ENCODE measurements around the gene HLX. TPM values are rescaled to one million over a fixed set of nuclear protein-coding genes. Genes with fewer than 3 reads are reported as not detected.

The HLX gene
- total RNA-seq, 2 experiments from 2014 or later: 0.27 to 0.39 TPM

DNA sequence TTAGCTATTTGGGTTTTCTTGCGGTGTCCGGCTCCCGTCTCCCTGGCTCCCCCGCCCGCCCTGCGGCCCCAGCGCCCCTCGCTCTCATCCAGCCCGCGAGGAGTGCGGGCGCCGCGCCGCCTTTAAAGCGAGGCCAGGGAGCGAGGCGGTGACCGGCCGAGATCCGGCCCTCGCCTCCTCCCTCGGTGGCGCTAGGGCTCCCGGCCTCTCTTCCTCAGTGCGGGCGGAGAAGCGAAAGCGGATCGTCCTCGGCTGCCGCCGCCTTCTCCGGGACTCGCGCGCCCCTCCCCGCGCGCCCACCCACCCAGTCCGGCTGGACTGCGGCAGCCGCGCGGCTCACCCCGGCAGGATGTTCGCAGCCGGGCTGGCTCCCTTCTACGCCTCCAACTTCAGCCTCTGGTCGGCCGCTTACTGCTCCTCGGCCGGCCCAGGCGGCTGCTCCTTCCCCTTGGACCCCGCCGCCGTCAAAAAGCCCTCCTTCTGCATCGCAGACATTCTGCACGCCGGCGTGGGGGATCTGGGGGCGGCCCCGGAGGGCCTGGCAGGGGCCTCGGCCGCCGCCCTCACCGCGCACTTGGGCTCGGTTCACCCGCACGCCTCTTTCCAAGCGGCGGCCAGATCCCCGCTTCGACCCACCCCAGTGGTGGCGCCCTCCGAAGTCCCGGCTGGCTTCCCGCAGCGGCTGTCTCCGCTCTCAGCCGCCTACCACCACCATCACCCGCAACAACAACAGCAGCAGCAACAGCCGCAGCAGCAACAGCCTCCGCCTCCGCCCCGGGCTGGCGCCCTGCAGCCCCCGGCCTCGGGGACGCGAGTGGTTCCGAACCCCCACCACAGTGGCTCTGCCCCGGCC is 492 bp downstream of the HLX start:
- ChIA-PET POLR2A (no interaction called here), CTCF (no interaction called here)
- no peaks in the 10 kb centered on the region for H3K36me3 Mint-ChIP-seq (ENCODE audit: low read depth)
- peak in 2 of 14 experiments; percentile 23 to 27 for DNase-seq
- H3K4me1 Mint-ChIP-seq (ENCODE audit: low read depth): peaks cover 34% of the 10 kb centered on the region
- Histone ChIP-seq H3K4me3 (ENCODE audit: low read length) (peak overlapping the region; percentile 31), H3K9me3 (ENCODE audit: control insufficient read depth in 1 of 2, insufficient read depth in 1 of 2, low read length in 2 of 2) (peaks cover 0 to 48% of the 10 kb centered on the region in 2 experiments), H3K27me3 (ENCODE audit: control insufficient read depth in 1 of 2, insufficient read depth in 2 of 2, low read length in 2 of 2) (peaks cover 74 to 82% of the 10 kb centered on the region in 2 experiments), H3K36me3 (ENCODE audit: insufficient read depth, low read length) (no peaks in the 10 kb centered on the region), H3K27ac (ENCODE audit: low read depth in 1 of 2, low read length in 2 of 2) (no peak overlapping the region), H3K4me1 (ENCODE audit: insufficient read depth, low read length) (peaks cover 34% of the 10 kb centered on the region)
- ATAC-seq (ENCODE audit: poor library complexity): no peak
- H3K27me3 Mint-ChIP-seq: peaks cover 87% of the 10 kb centered on the region
- H3K27ac Mint-ChIP-seq: no peak overlapping the region
- H3K9me3 Mint-ChIP-seq: no peaks in the 10 kb centered on the region
- intact Hi-C loops (cut with DNase I, micrococcal nuclease): no loop called here
- TF ChIP-seq CTCF (IDR thresholded peaks at IDR 0.05): no peak
- peak overlapping the region; percentile 35 for H3K4me3 Mint-ChIP-seq

DNA sequence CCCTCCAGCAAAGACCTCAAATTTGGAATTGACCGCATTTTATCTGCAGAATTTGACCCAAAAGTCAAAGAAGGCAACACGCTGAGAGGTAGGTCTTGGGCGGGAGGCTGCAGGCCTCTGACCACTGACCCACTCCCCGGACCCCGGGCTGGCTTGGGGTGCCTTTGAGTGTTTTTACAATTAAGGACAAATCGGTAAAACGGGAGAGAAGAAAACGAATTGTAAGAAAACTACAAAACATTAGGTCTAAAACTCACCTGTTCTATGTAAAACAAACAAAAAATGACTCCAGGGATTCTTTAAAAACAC is 1.1 kb downstream of the HLX start:
- ChIA-PET CTCF (no interaction called here), POLR2A (no interaction called here)
- Mint-ChIP-seq H3K27me3 (peaks cover 87% of the 10 kb centered on the region), H3K9me3 (no peaks in the 10 kb centered on the region), H3K4me1 (ENCODE audit: low read depth) (peaks cover 34% of the 10 kb centered on the region), H3K36me3 (ENCODE audit: low read depth) (no peaks in the 10 kb centered on the region), H3K4me3 (peak overlapping the region; percentile 35), H3K27ac (no peak overlapping the region)
- no peak overlapping the region for H3K27ac ChIP-seq (ENCODE audit: low read depth in 1 of 2, low read length in 2 of 2)
- ATAC-seq (ENCODE audit: poor library complexity) (no peak), DNase-seq (no peak)
- H3K36me3 ChIP-seq (ENCODE audit: insufficient read depth, low read length): no peaks in the 10 kb centered on the region
- H3K9me3 ChIP-seq (ENCODE audit: control insufficient read depth in 1 of 2, insufficient read depth in 1 of 2, low read length in 2 of 2): peaks cover 0 to 51% of the 10 kb centered on the region in 2 experiments
- peaks cover 34% of the 10 kb centered on the region for H3K4me1 ChIP-seq (ENCODE audit: insufficient read depth, low read length)
- no peak for TF ChIP-seq CTCF (IDR thresholded peaks at IDR 0.05)
- intact Hi-C loops (cut with DNase I, micrococcal nuclease): no loop called here
- H3K4me3 ChIP-seq (ENCODE audit: low read length): peak overlapping the region; percentile 31
- peaks cover 73 to 80% of the 10 kb centered on the region in 2 experiments for H3K27me3 ChIP-seq (ENCODE audit: control insufficient read depth in 1 of 2, insufficient read depth in 2 of 2, low read length in 2 of 2)

GRCh38 chr1:220880726-220881506 is 1.7 kb downstream of the HLX start:
- ChIA-PET CTCF (no interaction called here), POLR2A (no interaction called here)
- peak overlapping the region; percentile 35 for H3K4me3 Mint-ChIP-seq
- H3K36me3 Mint-ChIP-seq (ENCODE audit: low read depth): no peaks in the 10 kb centered on the region
- DNase-seq (peak in 3 of 14 experiments; percentile 20 to 60 (median 60)), ATAC-seq (ENCODE audit: poor library complexity) (no peak)
- intact Hi-C loops (cut with DNase I, micrococcal nuclease): no loop called here
- no peaks in the 10 kb centered on the region for H3K36me3 ChIP-seq (ENCODE audit: insufficient read depth, low read length)
- H3K4me3 ChIP-seq (ENCODE audit: low read length): peak overlapping the region; percentile 31
- TF ChIP-seq CTCF (IDR thresholded peaks at IDR 0.05): no peak
- H3K9me3 Mint-ChIP-seq: no peaks in the 10 kb centered on the region
- peaks cover 68 to 79% of the 10 kb centered on the region in 2 experiments for H3K27me3 ChIP-seq (ENCODE audit: control insufficient read depth in 1 of 2, insufficient read depth in 2 of 2, low read length in 2 of 2)
- H3K27ac ChIP-seq (ENCODE audit: low read depth in 1 of 2, low read length in 2 of 2): no peak overlapping the region
- peaks cover 0 to 51% of the 10 kb centered on the region in 2 experiments for H3K9me3 ChIP-seq (ENCODE audit: control insufficient read depth in 1 of 2, insufficient read depth in 1 of 2, low read length in 2 of 2)
- H3K4me1 Mint-ChIP-seq (ENCODE audit: low read depth): peaks cover 34% of the 10 kb centered on the region
- peaks cover 87% of the 10 kb centered on the region for H3K27me3 Mint-ChIP-seq
- H3K27ac Mint-ChIP-seq: no peak overlapping the region
- peaks cover 34% of the 10 kb centered on the region for H3K4me1 ChIP-seq (ENCODE audit: insufficient read depth, low read length)
